ENCODE data around the gene MGAT5B. TPM values are rescaled to one million over a fixed set of nuclear protein-coding genes. Genes with fewer than 3 reads are reported as not detected.
A peak's percentile ranks its signal among the peaks of the same experiment; 100 is the strongest.

MGAT5B gene
- total and polyA plus RNA-seq, 9 of the 15 experiments (the other 6 are each of a cell fraction or from before 2014, with no cell fraction given): 0.09 to 0.43 (median 0.18) TPM; not detected in 4

- Histone ChIP-seq H3K36me3 (ENCODE audit: control insufficient read depth, insufficient read depth, low read length) (no peaks in the 10 kb centered on the region), H3K27me3 (ENCODE audit: control insufficient read depth in 2 of 2, insufficient read depth in 2 of 2, low read length in 2 of 2) (peaks cover 0 to 12% of the 10 kb centered on the region in 2 experiments; a peak in 2 of 5 replicates), H3K4me2 (ENCODE audit: insufficient read depth, low read length) (no peak overlapping the region), H4K20me1 (replicated peaks; ENCODE audit: control insufficient read depth, insufficient read depth, low read length) (no peaks in the 10 kb centered on the region; the same call in 1 of the 2 replicates), H3K9ac (ENCODE audit: insufficient read depth in 1 of 2, low read depth in 2 of 2, low read length in 2 of 2) (no peak overlapping the region), H3K4me3 (no peak overlapping the region), H3K9me1 (ENCODE audit: control insufficient read depth, insufficient read depth, low read length) (no peaks in the 10 kb centered on the region), H3K4me1 (replicated peaks in 1 of 2; ENCODE audit: control insufficient read depth in 2 of 2, insufficient read depth in 2 of 2, low read length in 2 of 2) (peaks cover 6 to 26% of the 10 kb centered on the region in 2 experiments; a peak in 3 of 5 replicates), H3K79me2 (ENCODE audit: control insufficient read depth, insufficient read depth, low read length) (no peaks in the 10 kb centered on the region), H3K9me3 (replicated peaks; ENCODE audit: control insufficient read depth, insufficient read depth, low read depth, low read length) (no peaks in the 10 kb centered on the region), H2AFZ (ENCODE audit: low read depth, low read length) (no peak overlapping the region), H3K27ac (ENCODE audit: extremely low read depth, low read depth, low read length) (no peak overlapping the region)
- POLR2A ChIA-PET: interaction anchor here (0.8 kb wide), 1 partner anchor 378 kb away, joined by 3 read pairs; no protein-coding TSS in a partner anchor
- 32% methylated on average over 7 of the region's 7 CpGs for WGBS (ENCODE audit: insufficient coverage, low coverage, missing lambda C conversion rate)
- in situ Hi-C loops (cut with MboI): no loop called here
- DNase-seq (ENCODE audit: extremely low read depth in 1 of 4, low spot score in 3 of 4) (no peak), FAIRE-seq (no peak), ATAC-seq (no peak)
- BruUV-seq (replicated peaks): no TSS peak
- CTCF ChIA-PET (ENCODE audit: low intra/inter-chr PET ratio): no interaction called here
- peak; percentile 46 for TF ChIP-seq ZNF316 (IDR thresholded peaks at IDR 0.05)
- no peak for TF ChIP-seq EP400 (IDR thresholded peaks at IDR 0.05)
- no peak for TF ChIP-seq CBX1 (IDR thresholded peaks at IDR 0.05; ENCODE audit: low read depth)
- no peak for TF ChIP-seq ZNF512 (tag; IDR thresholded peaks at IDR 0.05)
- intact Hi-C loops (cut with micrococcal nuclease): loop anchor here (10.0 kb wide), 1 partner anchor 81 kb away; no protein-coding TSS in a partner anchor
Measured at GRCh38 chr17:76864024-76864423, 4.2 kb upstream of the MGAT5B start.
